ENCODE data around the gene LAGE3.

The LAGE3 gene

GRCh38 chrX:154509455-154509854, 30.4 kb upstream of the LAGE3 start:
- ChIA-PET CTCF (no interaction called here), POLR2A (ENCODE audit: low non-redundant PET) (no interaction called here)
- H3K27ac ChIP-seq = no peak overlapping the region
- DNase-seq (ENCODE audit: low spot score) = no peak
- no peak for TF ChIP-seq CTCF (conservative IDR thresholded peaks at IDR 0.05; ENCODE audit: low read depth)

- CTCF ChIA-PET = no interaction called here
- DNase-seq (ENCODE audit: low spot score) = no peak
- POLR2A ChIA-PET (ENCODE audit: low non-redundant PET) = no interaction called here
These were observed 29.3 kb upstream of the LAGE3 start for GRCh38 chrX:154508384-154508745.

GRCh38 chrX:154507673-154508383, 28.7 kb upstream of the LAGE3 start:
- no peak for TF ChIP-seq CTCF (conservative IDR thresholded peaks at IDR 0.05; ENCODE audit: low read depth)
- CTCF ChIA-PET = no interaction called here
- POLR2A ChIA-PET (ENCODE audit: low non-redundant PET) = no interaction called here
- DNase-seq (ENCODE audit: low spot score) = no peak
- H3K27ac ChIP-seq = no peak overlapping the region

More at GRCh38 chrX:154508384-154508745, 29.3 kb upstream of the LAGE3 start:
- no peak overlapping the region for H3K27ac ChIP-seq
- TF ChIP-seq CTCF (conservative IDR thresholded peaks at IDR 0.05; ENCODE audit: low read depth) = no peak

- peak overlapping the region; percentile 73 for H3K27ac ChIP-seq
- ChIA-PET CTCF (interaction anchor here (0.6 kb wide), 1 partner anchor 605 kb away, joined by 3 read pairs; no protein-coding TSS in a partner anchor), POLR2A (ENCODE audit: low non-redundant PET) (no interaction called here)
- no peak for DNase-seq (ENCODE audit: low spot score)
- TF ChIP-seq CTCF (conservative IDR thresholded peaks at IDR 0.05; ENCODE audit: low read depth) = no peak
These were observed 27.6 kb upstream of the LAGE3 start for GRCh38 chrX:154506483-154507332.

DNA sequence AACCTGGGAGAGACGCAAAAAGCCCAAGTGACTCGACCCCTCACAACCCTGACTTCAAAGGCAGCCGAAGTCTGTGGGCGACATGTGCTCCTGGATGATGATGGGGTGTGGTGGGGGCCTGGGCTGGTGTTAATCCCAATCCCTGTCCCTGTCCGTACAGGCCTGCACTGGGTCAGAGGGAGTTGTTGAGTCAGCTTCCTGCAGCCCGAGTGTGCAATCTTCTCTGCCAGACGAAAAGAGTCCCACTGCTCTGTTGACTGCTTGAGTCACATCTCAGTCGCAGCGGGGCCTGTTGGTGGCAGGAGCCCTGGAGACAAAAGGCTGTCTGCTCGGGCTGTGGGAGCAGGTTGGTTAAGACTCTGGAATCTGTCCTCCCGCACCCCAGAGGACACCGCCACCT, 26.7 kb upstream of the LAGE3 start:
- ChIA-PET CTCF (no interaction called here), POLR2A (ENCODE audit: low non-redundant PET) (no interaction called here)
- no peak for TF ChIP-seq CTCF (conservative IDR thresholded peaks at IDR 0.05; ENCODE audit: low read depth)
- H3K27ac ChIP-seq = peak overlapping the region; percentile 73
- no peak for DNase-seq (ENCODE audit: low spot score)

DNA sequence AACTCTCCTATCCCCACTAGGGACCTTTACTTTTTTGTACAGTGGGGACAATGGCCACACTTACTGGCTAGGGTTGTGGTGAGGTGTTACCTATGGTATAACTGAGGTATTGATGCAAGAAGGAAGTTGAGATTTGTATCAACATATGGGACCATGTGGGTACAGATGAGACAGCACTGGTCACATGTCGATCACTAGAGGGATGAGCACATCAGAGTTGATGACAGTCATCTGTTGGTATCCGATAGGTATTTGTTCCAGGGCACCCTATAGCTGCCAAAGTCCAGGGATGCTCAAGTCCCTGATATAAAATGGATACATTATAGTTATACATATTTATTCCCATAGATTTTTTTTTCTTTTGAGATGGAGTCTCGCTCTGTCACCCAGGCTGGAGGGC, 23.9 kb upstream of the LAGE3 start:
- POLR2A ChIA-PET (ENCODE audit: low non-redundant PET) = no interaction called here
- no peak for TF ChIP-seq CTCF (conservative IDR thresholded peaks at IDR 0.05; ENCODE audit: low read depth)
- CTCF ChIA-PET = no interaction called here
- DNase-seq (ENCODE audit: low spot score) = no peak
- no peak overlapping the region for H3K27ac ChIP-seq
